GM21515 (cell line): ENCODE results near the gene GCK.

Experiments
- ATAC-seq: cut with Tn5 transposase; IDR thresholded peaks from one replicate; pipeline ENCODE4 v1.9.1; 2021; ENCODE audit not compliant: unreplicated experiment

GCK gene

GRCh38 chr7:44223362-44224079 is 34.3 kb upstream of the GCK start:
- no peak for ATAC-seq

GRCh38 chr7:44222776-44223261 is 33.6 kb upstream of the GCK start:
- ATAC-seq = no peak

- no peak for ATAC-seq
Observed at GRCh38 chr7:44222074-44222473, 32.8 kb upstream of the GCK start.

GRCh38 chr7:44221231-44221791 is 32.1 kb upstream of the GCK start:
- no peak for ATAC-seq

GRCh38 chr7:44220358-44221112 is 31.3 kb upstream of the GCK start:
- ATAC-seq = no peak

- no peak for ATAC-seq
Observed at GRCh38 chr7:44220046-44220357, 30.8 kb upstream of the GCK start.

- ATAC-seq = no peak
Observed at GRCh38 chr7:44219371-44220045, 30.3 kb upstream of the GCK start.

GRCh38 chr7:44218418-44219201 is 29.4 kb upstream of the GCK start:
- ATAC-seq = no peak

- no peak for ATAC-seq
Observed at GRCh38 chr7:44217852-44218402, 28.7 kb upstream of the GCK start.

GRCh38 chr7:44217223-44217714 is 28.0 kb upstream of the GCK start:
- ATAC-seq = no peak

- no peak for ATAC-seq
Observed at GRCh38 chr7:44216521-44217222, 27.4 kb upstream of the GCK start.

- no peak for ATAC-seq
Observed at GRCh38 chr7:44216019-44216418, 26.8 kb upstream of the GCK start.

GRCh38 chr7:44215531-44215930 is 26.3 kb upstream of the GCK start:
- no peak for ATAC-seq

GRCh38 chr7:44213877-44214388 is 24.7 kb upstream of the GCK start:
- ATAC-seq = no peak

GRCh38 chr7:44213206-44213876 is 24.1 kb upstream of the GCK start:
- ATAC-seq = no peak

- ATAC-seq = no peak
Observed at GRCh38 chr7:44212581-44213184, 23.4 kb upstream of the GCK start.

- ATAC-seq = no peak
Observed at GRCh38 chr7:44212018-44212417, 22.8 kb upstream of the GCK start.

GRCh38 chr7:44211126-44211675 is 22.0 kb upstream of the GCK start:
- ATAC-seq = no peak
